BLaER1 (cell line): ENCODE data around the gene BRD2.
"Not testable (repeated sequence)": the region's sequence is repeated elsewhere in the genome, so short reads cannot be mapped to it uniquely, and the experiment has no call there.

Experiments used
- H3K27ac ChIP-seq: shearing (Covaris generic); formaldehyde crosslinking; 2 replicates; pipeline ENCODE4 v1.8.1; 2022
- H3K27me3 ChIP-seq: shearing (Covaris generic); formaldehyde crosslinking; 2 replicates; pipeline ENCODE4 v1.8.1; 2022
- H3K36me3 ChIP-seq: shearing (Covaris generic); formaldehyde crosslinking; 2 replicates; pipeline ENCODE4 v1.8.1; 2022
- H3K4me1 ChIP-seq: shearing (Covaris generic); formaldehyde crosslinking; 2 replicates; pipeline ENCODE4 v1.8.1; 2022
- H3K4me2 ChIP-seq: shearing (Covaris generic); formaldehyde crosslinking; 2 replicates; pipeline ENCODE4 v1.8.1; 2022
- H3K4me3 ChIP-seq: shearing (Covaris generic); formaldehyde crosslinking; 2 replicates; pipeline ENCODE4 v1.8.1; 2022
- H3K9ac ChIP-seq: shearing (Covaris generic); formaldehyde crosslinking; 2 replicates; pipeline ENCODE4 v1.8.1; 2022
- H3K9me3 ChIP-seq: shearing (Covaris generic); formaldehyde crosslinking; 2 replicates; pipeline ENCODE4 v1.8.1; 2022
- H4K20me1 ChIP-seq: shearing (Covaris generic); formaldehyde crosslinking; 2 replicates; pipeline ENCODE4 v1.8.1; 2022
- Cebpa-rat ChIP-seq: shearing (Covaris generic); IDR thresholded peaks from 2 replicates; pipeline ENCODE4 v1.8.1; 2022

Gene BRD2

GRCh38 chr6:32938494-32938893 lies 29.9 kb upstream of the BRD2 start:
- Histone ChIP-seq H3K36me3 (peaks cover 42% of the 10 kb centered on the region), H3K4me2 (no peak overlapping the region), H4K20me1 (no peaks in the 10 kb centered on the region), H3K9me3 (no peaks in the 10 kb centered on the region), H3K9ac (no peak overlapping the region), H3K27ac (no peak overlapping the region), H3K4me1 (peaks cover 56% of the 10 kb centered on the region), H3K4me3 (no peak overlapping the region), H3K27me3 (no peaks in the 10 kb centered on the region)
- TF ChIP-seq Cebpa-rat = 0 out of 2 replicates have a peak, but pooled peaks have one; percentile 25

GRCh38 chr6:32940656-32941213 lies 27.7 kb upstream of the BRD2 start, which contains the start of gene HLA-DMB:
HLA-DMB (minus strand) TSS chr6:32941028; CDS start chr6:32940807, 221 bp downstream.
- H3K9ac ChIP-seq = peak within 1 kb of the TSS; percentile 85
- peak within 1 kb of the TSS; percentile 90 for H3K27ac ChIP-seq
- peaks cover 29% of the 10 kb centered on the region for H3K36me3 ChIP-seq
- no peak for TF ChIP-seq Cebpa-rat
- H3K9me3 ChIP-seq = no peaks in the 10 kb centered on the region
- peak within 1 kb of the TSS; percentile 88 for H3K4me2 ChIP-seq
- H3K4me3 ChIP-seq = peak within 1 kb of the TSS; percentile 77
- H4K20me1 ChIP-seq = no peaks in the 10 kb centered on the region
- no peaks in the 10 kb centered on the region for H3K27me3 ChIP-seq
- peaks cover 75% of the 10 kb centered on the region for H3K4me1 ChIP-seq

GRCh38 chr6:32941214-32941768 lies 27.1 kb upstream of the BRD2 start:
- Histone ChIP-seq H3K4me2 (peak overlapping the region; percentile 88), H3K4me1 (peaks cover 73% of the 10 kb centered on the region), H3K4me3 (peak overlapping the region; percentile 77), H3K36me3 (peaks cover 24% of the 10 kb centered on the region), H4K20me1 (no peaks in the 10 kb centered on the region), H3K27ac (peak overlapping the region; percentile 90), H3K9me3 (no peaks in the 10 kb centered on the region), H3K9ac (peak overlapping the region; percentile 85), H3K27me3 (no peaks in the 10 kb centered on the region)
- no peak for TF ChIP-seq Cebpa-rat

- not testable (repeated sequence) for H4K20me1 ChIP-seq, H3K4me3 ChIP-seq, H3K9ac ChIP-seq, H3K9me3 ChIP-seq, H3K27me3 ChIP-seq
- Histone ChIP-seq H3K27ac (peak overlapping the region; percentile 83; the same call in 1 of the 2 replicates), H3K36me3 (peaks cover 11% of the 10 kb centered on the region), H3K4me2 (peak overlapping the region; percentile 88), H3K4me1 (peaks cover 73% of the 10 kb centered on the region)
Observed at GRCh38 chr6:32942555-32943123, 25.8 kb upstream of the BRD2 start.

GRCh38 chr6:32943864-32944649 lies 24.3 kb upstream of the BRD2 start:
- TF ChIP-seq Cebpa-rat = no peak
- Histone ChIP-seq H3K36me3 (peaks cover 13% of the 10 kb centered on the region), H4K20me1 (peaks cover 7% of the 10 kb centered on the region; the same call in 1 of the 2 replicates), H3K4me1 (peaks cover 85% of the 10 kb centered on the region), H3K4me2 (peak overlapping the region; percentile 88), H3K9ac (peak overlapping the region; percentile 63), H3K9me3 (no peaks in the 10 kb centered on the region), H3K4me3 (peak overlapping the region; percentile 52), H3K27me3 (no peaks in the 10 kb centered on the region), H3K27ac (peak overlapping the region; percentile 83)

- TF ChIP-seq Cebpa-rat = no peak
- Histone ChIP-seq H3K27ac (peak overlapping the region; percentile 83), H3K4me1 (peaks cover 85% of the 10 kb centered on the region), H3K36me3 (peaks cover 25% of the 10 kb centered on the region), H3K4me3 (peak overlapping the region; percentile 52; the same call in 1 of the 2 replicates), H3K9ac (peak overlapping the region; percentile 63), H3K4me2 (peak overlapping the region; percentile 88), H3K27me3 (no peaks in the 10 kb centered on the region), H3K9me3 (no peaks in the 10 kb centered on the region), H4K20me1 (peaks cover 19% of the 10 kb centered on the region; the same call in 1 of the 2 replicates)
Observed at GRCh38 chr6:32945108-32945760, 23.2 kb upstream of the BRD2 start.

GRCh38 chr6:32945953-32946352 lies 22.4 kb upstream of the BRD2 start:
- peaks cover 30% of the 10 kb centered on the region for H3K36me3 ChIP-seq
- peak overlapping the region; percentile 88 for H3K4me2 ChIP-seq
- H3K4me1 ChIP-seq = peaks cover 85% of the 10 kb centered on the region
- no peak for TF ChIP-seq Cebpa-rat
- no peak overlapping the region for H3K4me3 ChIP-seq
- H3K9me3 ChIP-seq = no peaks in the 10 kb centered on the region
- no peak overlapping the region for H3K9ac ChIP-seq
- H3K27ac ChIP-seq = no peak overlapping the region
- no peaks in the 10 kb centered on the region for H3K27me3 ChIP-seq
- peaks cover 23% of the 10 kb centered on the region; the same call in 1 of the 2 replicates for H4K20me1 ChIP-seq

GRCh38 chr6:32946893-32947292 lies 21.5 kb upstream of the BRD2 start:
- Histone ChIP-seq H3K9ac (no peak overlapping the region), H3K27ac (no peak overlapping the region), H4K20me1 (peaks cover 23% of the 10 kb centered on the region; the same call in 1 of the 2 replicates), H3K36me3 (peaks cover 30% of the 10 kb centered on the region), H3K4me1 (peaks cover 85% of the 10 kb centered on the region), H3K9me3 (no peaks in the 10 kb centered on the region), H3K4me2 (no peak overlapping the region), H3K4me3 (no peak overlapping the region), H3K27me3 (no peaks in the 10 kb centered on the region)
- no peak for TF ChIP-seq Cebpa-rat
